Sciatic nerve (tissue), 2 donors: ENCODE data around the gene LTB4R2. TPM values are rescaled to one million over a fixed set of nuclear protein-coding genes. Genes with fewer than 3 reads are reported as not detected.
"Not testable (repeated sequence)": the region's sequence is repeated elsewhere in the genome, so short reads cannot be mapped to it uniquely, and the experiment has no call there.

Source experiments
- ATAC-seq: fragments of 200-7000 bp; cut with Tn5 transposase; one replicate; pipeline ENCODE4 v1.9.1; 2020; ENCODE audit warnings: mild to moderate bottlenecking, moderate library complexity
- DNase-seq: peaks from one replicate; pipeline ENCODE4 v3.0.0-alpha.2; 2020; ENCODE audit warnings: low spot score
- intact Hi-C: fragments of 100-400 bp; cut with DNase I; formaldehyde crosslinking; loops from one replicate; pipeline ENCODE4 v1.14.2; 2022
- total RNA-seq: library from RNA; stranded (reverse); fragmentation: NEBNext Ultra II Directional; extraction: Animal tissue kit (Norgen Biotek cat#: 25700); gene quantifications from one replicate; pipeline ENCODE4 v1.2.1, GENCODE V29; 2021
- donor health status: DM: no; HTN: no; CAD: no.
- donor health status: DM: no; HTN: no; CAD: no.

Gene LTB4R2
- total RNA-seq, 1 donor from 2014 or later, result 5.6 TPM

DNA sequence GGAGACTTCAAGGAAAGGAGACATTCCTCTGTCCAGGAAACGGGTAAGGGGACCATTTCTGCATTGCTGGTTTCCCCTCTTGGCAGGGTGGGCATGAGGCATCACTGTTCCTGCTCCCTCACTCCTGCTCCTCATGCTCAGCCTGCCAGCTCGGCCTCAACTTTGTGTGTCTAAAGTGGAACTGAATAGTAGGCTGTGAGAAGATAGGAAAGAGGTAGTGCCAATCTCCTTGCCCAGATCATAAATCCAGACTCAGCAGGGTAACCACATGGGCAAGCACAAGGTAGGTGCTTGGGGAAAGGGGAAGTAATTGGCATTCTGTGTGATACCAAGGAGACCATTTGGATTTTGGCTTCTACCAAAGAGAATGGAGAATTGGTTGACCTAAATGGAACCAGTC lies 4.0 kb downstream of the LTB4R2 start:
- DNase-seq, result no peak
- ATAC-seq, result no peak

GRCh38 chr14:24314377-24315193 lies 4.6 kb downstream of the LTB4R2 start:
- intact Hi-C loops, result no loop called here
- ATAC-seq (no peak), DNase-seq (no peak)

More for the DNA sequence above, 4.0 kb downstream of the LTB4R2 start:
- intact Hi-C loops, result no loop called here

GRCh38 chr14:24315243-24315806 lies 5.4 kb downstream of the LTB4R2 start:
- no peak for ATAC-seq
- intact Hi-C loops, result no loop called here

GRCh38 chr14:24315807-24316596 lies 6.1 kb downstream of the LTB4R2 start:
- no peak for DNase-seq
- peak; percentile 33 for ATAC-seq
- intact Hi-C loops, result no loop called here

More at GRCh38 chr14:24315243-24315806, 5.4 kb downstream of the LTB4R2 start:
- no peak for DNase-seq

- DNase-seq (no peak), ATAC-seq (no peak)
- intact Hi-C loops, result no loop called here
Measured at GRCh38 chr14:24316597-24316950, 6.6 kb downstream of the LTB4R2 start.

GRCh38 chr14:24317141-24317928 lies 7.4 kb downstream of the LTB4R2 start:
- ATAC-seq, result no peak
- intact Hi-C loops, result no loop called here
- no peak for DNase-seq

DNA sequence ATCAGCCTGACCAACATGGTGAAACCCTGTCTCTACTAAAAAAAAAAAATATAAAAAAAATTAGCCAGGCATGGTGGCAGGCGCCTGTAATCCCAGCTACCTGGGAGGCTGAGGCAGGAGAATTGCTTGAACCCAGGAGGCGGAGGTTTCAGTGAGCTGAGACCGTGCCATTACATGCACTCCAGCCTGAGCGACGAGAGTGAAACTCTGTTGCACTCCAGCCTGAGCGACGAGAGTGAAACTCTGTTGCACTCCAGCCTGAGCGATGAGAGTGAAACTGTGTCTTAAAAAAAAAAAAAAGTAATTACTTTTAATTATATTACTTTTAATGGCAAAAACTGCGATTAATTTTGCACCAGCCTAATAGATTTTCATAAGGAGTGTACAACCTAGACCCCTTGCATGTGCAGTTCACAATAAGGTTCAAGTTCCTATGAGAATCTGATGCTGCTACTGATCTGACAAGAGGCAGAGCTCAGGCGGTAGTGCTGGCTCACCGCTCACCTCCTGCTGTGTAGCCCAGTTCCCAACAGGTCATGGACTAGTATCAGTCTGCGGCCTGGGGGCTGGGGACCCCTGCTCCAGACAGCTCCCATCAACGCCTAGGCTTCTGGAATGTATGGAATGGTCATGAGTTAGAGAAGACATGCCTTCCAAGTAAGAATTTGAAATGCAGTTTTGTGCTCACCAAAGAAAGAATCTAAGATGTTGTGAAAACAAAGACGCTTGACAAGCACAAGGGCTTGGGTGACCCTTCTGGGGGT lies 11.5 kb downstream of the LTB4R2 start:
- intact Hi-C loops, result no loop called here
- no peak for ATAC-seq
- DNase-seq, result no peak

GRCh38 chr14:24322672-24323071 lies 12.7 kb downstream of the LTB4R2 start:
- DNase-seq (no peak), ATAC-seq (no peak)
- intact Hi-C loops, result no loop called here

GRCh38 chr14:24323341-24323740 lies 13.4 kb downstream of the LTB4R2 start:
- DNase-seq (no peak), ATAC-seq (no peak)

DNA sequence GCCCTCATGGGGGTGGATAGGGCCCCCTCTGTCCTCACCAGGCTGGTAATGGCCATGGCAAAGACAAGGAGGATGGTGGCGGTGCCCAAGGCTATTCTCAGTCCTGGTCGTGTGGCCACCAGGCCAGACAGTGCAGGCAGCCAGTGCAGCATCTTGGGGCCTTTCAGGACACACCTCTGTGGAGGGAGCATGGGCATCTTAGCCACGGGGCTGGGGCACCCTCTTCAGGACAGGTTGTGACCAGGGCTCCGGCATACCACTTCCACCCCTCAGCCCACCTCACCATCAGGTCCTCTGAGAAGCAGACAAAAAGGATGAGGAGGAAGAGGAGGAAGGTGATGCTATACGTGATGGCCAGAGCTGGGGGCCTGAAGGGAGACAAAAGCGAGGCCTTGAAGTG lies 14.1 kb downstream of the LTB4R2 start:
- no peak for DNase-seq
- intact Hi-C loops, result no loop called here
- ATAC-seq, result no peak

More at GRCh38 chr14:24323341-24323740, 13.4 kb downstream of the LTB4R2 start:
- intact Hi-C loops, result no loop called here

DNA sequence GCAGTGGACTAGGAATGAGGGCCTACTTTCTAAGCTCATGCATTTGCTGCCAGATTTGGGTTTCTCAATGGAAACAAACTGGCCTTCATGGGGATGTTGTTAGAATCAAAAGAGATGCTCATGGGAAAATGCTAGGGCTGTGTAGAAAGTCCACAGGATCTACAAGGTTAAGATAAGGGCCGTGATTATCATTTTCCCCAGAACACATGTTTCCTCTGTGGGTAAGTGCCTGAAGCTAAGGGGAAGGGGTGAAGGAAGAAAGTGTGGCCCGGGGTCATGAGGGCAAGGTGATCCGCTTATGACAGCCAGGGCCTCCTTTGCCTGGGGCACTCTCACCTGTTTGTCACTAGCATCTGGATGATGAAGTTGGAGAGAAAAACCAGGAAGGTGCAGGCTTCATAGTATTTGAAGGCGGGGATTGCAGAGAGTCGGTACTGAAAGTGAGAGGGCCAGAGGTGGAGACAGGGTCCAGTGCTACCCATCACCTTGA lies 15.1 kb downstream of the LTB4R2 start:
- no peak for ATAC-seq
- no peak for DNase-seq
- intact Hi-C loops, result no loop called here

GRCh38 chr14:24325963-24326362 lies 16.0 kb downstream of the LTB4R2 start:
- intact Hi-C loops, result no loop called here
- ATAC-seq (no peak), DNase-seq (no peak)

DNA sequence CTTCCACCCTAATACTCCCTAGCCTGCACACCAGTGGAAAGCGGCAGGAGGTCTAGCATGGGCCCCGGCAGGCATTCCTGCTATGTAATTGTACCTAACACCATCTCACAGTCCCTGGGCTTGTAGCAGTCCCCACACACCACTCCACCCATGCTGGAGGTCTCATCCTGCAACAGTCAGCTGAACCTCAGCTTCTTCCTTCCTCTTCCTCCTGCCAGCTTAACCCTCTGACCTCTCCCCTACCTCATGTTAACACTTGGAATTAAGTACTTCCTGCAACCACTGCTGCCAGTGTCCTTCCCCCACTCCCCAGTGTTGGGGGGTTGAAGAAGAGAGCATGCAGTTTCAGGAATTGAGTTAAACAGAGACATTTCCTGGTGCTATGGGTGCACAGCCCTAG lies 17.4 kb downstream of the LTB4R2 start:
- peak; percentile 16 for ATAC-seq
- no peak for DNase-seq
- intact Hi-C loops, result no loop called here

DNA sequence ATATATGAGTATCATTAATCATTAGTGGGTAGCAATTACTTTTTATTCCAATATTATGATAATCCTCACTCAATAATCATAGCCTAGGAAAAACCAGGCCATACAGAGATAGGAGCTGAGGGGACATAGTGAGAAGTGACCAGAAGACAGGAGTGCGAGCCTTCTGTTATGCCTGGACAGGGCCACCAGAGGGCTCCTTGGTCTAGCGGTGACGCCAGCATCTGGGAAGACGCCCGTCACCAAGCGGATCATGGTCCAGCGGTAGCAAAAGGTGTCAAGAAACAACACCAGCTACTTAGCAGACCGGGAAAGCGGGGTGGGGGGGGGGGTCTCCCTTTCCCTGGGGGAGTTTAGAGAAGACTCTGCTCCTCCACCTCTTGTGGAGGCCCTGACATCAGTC lies 18.0 kb downstream of the LTB4R2 start:
- intact Hi-C loops, ATAC-seq, DNase-seq: not testable (repeated sequence)

DNA sequence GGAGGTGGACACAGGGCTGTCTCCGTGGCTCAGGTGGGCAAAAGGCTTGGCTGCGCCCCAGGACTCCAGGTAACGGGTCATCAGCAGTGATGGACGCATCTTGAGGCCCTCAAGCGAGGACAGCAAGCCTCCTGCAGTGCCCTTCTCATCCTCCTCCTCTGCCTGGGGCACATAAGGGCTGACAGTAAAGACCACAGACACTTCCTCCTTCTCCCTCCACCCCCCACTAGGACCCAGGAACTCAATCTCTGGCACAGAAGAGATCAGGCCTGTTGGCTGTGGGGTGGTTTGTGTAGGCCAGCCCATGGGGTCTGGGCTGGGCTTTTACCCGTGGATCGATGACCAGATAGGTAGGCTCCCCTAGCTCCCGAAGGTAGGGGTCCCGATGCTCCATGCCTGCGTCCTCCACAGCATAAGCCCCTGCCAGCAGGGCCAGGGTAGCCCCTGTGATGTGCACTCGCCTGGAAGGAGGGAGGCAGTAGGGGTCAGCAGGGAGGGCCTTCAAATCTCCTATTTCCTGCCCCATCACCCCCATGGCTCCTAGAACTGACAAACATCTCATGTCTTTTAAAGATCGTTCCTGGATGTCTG lies 19.2 kb downstream of the LTB4R2 start:
- ATAC-seq, result no peak
- DNase-seq, result no peak
- intact Hi-C loops, result no loop called here

GRCh38 chr14:24329736-24330135 lies 19.8 kb downstream of the LTB4R2 start:
- peak; percentile 22 for ATAC-seq

GRCh38 chr14:24330973-24331674 lies 21.2 kb downstream of the LTB4R2 start:
- no peak for DNase-seq
- intact Hi-C loops, result loop anchor here (5.0 kb wide), 1 partner anchor 101 kb away; no protein-coding TSS in a partner anchor
- no peak for ATAC-seq

More at GRCh38 chr14:24329736-24330135, 19.8 kb downstream of the LTB4R2 start:
- intact Hi-C loops, result loop anchor here (5.0 kb wide), 1 partner anchor 103 kb away; no protein-coding TSS in a partner anchor
- DNase-seq, result peak; percentile 74
